Heart left ventricle (tissue), 13 donors: ENCODE data around the gene MTCH2.

Source experiments
- POLR2A ChIP-seq, 2 donors: fragments of 450-650 bp; IDR thresholded peaks; one replicate each; pipeline ENCODE4 v1.6.1; 2017; ENCODE audit warnings: antibody characterized with exemption in 2 of 2, mild to moderate bottlenecking in 2 of 2, moderate library complexity in 2 of 2
- TF ChIP-seq, protein P1 (sequence below), 12 donors: fragments of 200-600 bp; sonication (generic) in 4 of 12; IDR thresholded peaks; one replicate each; pipeline versions ENCODE4 v1.5.0 to v1.8.0; 2018 to 2022; ENCODE audit warnings: antibody characterized with exemption in 12 of 12, mild to moderate bottlenecking in 5 of 12
- donor health status: ischemic (EF 13 %, LVEDD 7.1; RV severe dilation, severe dysfunction).
- donor health status: DM: no; HTN: yes; CAD: no.
- donor health status: DM: no; HTN: no; CAD: no.
- donor health status: ischemic (EF 25% LVEDD 6.9; RV normal size, moderate dysfunction).
- donor health status: ischemic (EF 25% LVEDD 5.7; RV mildly dilated, moderate dysfunction).
- donor health status: ischemic (EF 35%, LVEDD 5.7; RV mildly dilated, moderate dysfunction).
- donor health status: nonischemic (EF 11% LVEDD 7.7; RV severe dilation, severe dysfunction).
- donor health status: DM: yes; HTN: yes; CAD: no.
- donor health status: PGD.
- donor health status: ischemic (EF 29% LVEDD 5.4; RV normal size, mild dysfunction).
- donor health status: nonischemic (EF 23%, LVEDD 6.1; RV moderate dilation, normal function).

GRCh38 chr11:47645500-47645899, 3.1 kb upstream of the MTCH2 start:
- TF ChIP-seq, protein P1, sequence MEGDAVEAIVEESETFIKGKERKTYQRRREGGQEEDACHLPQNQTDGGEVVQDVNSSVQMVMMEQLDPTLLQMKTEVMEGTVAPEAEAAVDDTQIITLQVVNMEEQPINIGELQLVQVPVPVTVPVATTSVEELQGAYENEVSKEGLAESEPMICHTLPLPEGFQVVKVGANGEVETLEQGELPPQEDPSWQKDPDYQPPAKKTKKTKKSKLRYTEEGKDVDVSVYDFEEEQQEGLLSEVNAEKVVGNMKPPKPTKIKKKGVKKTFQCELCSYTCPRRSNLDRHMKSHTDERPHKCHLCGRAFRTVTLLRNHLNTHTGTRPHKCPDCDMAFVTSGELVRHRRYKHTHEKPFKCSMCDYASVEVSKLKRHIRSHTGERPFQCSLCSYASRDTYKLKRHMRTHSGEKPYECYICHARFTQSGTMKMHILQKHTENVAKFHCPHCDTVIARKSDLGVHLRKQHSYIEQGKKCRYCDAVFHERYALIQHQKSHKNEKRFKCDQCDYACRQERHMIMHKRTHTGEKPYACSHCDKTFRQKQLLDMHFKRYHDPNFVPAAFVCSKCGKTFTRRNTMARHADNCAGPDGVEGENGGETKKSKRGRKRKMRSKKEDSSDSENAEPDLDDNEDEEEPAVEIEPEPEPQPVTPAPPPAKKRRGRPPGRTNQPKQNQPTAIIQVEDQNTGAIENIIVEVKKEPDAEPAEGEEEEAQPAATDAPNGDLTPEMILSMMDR (IDR thresholded peaks at IDR 0.05), result no peak
- no peak for TF ChIP-seq POLR2A (IDR thresholded peaks at IDR 0.05)
